GM19463 (cell line): ENCODE measurements around the gene MAP4K3.
"Not testable (repeated sequence)": the region's sequence is repeated elsewhere in the genome, so short reads cannot be mapped to it uniquely, and the experiment has no call there.

Experiments
- ATAC-seq: cut with Tn5 transposase; IDR thresholded peaks from one replicate; pipeline ENCODE4 v1.9.1; 2021; ENCODE audit warnings: mild to moderate bottlenecking, moderate library complexity; ENCODE audit not compliant: unreplicated experiment

The MAP4K3 gene

DNA sequence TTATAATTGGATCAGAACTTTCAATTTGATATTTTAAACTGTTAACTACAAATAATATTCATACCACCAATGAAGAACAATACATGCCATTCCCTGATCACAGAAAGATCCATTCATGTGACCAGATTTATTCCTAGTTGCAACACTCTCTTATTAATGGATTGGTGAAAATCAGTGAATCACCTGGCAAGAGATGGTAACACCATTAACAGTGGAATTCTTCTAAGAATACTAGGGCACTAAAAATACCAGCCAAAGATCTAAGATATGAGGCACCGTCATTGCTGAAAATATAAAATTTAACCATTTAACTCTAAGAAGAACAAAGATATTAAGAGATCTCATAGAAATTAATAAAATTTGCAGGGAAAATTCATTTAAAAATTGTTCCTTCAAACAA, 58.1 kb downstream of the MAP4K3 start:
- ATAC-seq, result no peak

DNA sequence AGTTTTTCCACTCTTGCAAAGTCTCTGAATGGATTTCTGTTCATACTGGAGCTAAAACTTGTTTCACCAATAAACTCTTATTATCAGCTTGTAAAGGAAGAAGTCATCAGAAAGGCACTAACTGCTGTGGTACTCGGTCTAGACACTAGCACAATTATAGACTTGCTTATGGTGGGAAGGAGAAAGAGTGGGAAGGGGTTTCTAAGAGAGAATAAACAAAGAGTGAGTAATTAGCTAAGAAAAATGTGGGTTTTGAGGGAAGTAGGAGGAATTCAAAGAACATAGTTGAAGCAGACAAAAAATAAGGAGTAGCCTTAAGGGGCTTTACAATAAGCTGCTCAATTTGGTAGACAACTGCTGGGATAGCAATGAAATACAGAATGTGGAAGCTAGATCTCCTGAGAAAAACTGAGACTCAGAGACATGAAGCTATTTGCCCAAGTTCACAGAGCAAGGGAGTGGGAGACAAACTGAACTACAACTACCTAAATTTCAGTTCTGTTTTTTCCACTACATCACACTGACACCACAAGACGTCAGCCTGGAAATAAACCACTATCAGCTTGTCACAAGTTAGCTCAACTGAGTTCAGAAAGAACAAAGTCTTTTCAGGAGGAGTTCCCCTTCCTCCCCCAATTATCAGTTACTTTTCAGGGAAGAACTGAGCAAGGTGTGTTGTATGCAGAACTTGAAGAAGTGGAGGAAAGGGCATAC, 59.7 kb downstream of the MAP4K3 start:
- peak; percentile 80 for ATAC-seq

DNA sequence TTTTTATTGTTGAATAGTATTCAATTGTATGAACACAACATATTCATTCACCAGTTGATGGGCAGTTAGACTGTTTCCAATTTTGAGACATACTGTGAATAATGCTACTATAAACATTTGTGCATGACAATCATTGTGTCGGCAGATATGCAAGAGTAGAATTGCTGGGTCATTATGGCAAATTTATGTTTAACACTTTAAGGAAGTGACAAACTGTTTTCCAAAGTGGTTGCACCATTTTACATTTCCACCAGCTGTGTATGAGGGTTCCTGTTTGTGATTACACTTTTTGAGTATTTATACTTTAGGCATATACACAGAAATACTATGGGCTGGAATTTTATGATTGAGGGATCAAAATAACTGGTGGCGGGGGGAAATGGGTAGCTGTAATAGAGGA, 61.2 kb downstream of the MAP4K3 start:
- ATAC-seq, result no peak

DNA sequence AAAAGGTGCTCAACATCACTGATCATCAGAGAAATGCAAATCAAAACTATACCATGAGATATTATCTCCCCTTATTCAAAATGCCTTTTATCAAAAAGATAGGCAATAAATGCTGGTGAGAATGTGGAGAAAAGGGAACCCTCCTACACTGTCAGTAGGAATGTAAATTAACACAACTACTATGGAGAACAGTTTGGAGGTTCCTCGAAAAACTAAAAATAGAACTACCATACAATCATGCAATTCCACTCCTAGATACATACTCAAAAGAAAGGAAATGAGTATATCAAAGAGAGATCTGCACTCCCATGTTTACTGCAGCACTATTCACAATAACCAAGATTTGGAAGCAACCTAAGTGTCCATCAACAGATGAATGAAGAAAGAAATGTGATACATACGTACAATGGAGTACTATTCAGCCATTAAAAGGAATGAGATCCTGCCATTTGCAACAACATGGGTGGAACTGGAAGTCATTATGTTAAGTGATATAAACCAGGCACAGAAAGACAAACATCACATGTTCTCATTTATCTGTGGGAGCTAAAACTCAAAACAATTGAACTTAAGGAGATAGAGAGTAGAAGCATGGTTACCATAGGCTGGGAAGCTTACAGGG, 63.8 kb downstream of the MAP4K3 start:
- no peak for ATAC-seq

DNA sequence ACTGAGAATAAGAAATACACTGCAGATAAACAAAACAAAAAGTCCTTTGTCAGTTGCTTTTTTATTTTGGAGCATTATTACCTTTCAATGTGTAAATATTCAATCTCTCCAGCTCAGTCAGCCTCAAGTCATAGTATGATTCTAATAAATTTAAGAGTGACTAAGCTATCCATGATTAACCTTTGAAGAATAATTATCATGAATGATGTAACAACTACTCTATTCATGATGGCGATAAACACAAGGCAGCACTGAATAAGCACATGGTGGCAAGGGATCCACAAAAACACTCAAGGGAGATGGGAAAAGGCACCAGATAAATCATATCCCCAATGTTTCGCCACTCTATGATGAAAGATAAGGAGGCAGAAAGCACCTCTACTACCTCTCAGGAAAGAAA, 67.0 kb downstream of the MAP4K3 start:
- ATAC-seq, result no peak

DNA sequence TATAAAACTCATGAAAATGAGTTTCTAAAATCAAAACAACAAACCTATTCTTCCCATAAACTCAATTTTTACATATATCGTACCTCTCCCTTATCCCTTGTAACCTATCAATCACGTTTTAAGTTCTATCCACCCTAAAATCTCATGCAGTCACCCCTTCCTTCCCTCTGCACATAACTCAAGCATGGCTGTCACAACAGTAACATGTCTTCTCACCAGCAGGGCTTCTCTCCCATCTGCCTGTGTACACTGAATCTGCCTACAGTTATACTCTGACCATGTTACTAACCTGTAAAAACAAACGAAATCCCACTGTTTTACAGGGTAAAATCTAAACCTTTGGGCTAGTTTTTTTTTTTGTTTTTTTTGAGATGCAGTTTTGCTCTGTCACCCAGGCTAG, 68.2 kb downstream of the MAP4K3 start:
- ATAC-seq, result no peak

DNA sequence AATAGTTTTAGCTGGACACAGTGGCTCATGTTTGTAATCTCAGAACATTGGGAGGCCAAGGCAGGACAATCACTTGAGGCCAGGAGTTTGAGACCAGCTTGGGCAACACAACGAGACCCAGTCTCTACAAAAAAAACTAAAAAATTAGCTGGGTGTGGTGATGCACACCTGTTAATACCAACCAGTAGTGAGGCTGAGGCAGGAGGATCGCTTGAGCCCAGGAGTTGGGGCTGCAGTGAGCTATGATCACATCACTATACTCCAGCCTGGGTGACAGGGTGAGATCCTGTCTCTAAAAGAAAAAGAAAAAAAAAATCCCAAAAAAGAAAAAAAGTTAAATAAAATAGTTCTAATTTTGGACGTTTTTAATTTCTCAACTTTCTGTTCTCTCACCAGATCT, 68.7 kb downstream of the MAP4K3 start:
- ATAC-seq, result no peak

DNA sequence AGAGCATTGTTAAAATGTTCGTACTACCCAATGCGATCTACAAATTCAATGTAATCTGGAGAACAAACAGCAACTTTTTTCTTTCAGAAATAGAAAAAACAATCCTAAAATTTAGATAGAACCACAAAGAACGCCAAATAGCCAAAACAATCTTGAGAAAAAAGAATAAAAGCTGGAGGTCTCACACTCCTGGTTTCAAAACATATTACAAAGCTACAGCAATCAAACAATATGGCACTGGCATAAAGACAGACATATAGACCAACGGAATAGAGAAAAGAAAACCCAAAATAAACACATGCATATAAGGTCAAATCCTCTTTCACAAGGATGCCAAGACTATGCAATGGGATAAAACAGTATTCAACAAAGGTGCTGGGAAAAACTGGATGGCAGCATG, 74.5 kb downstream of the MAP4K3 start:
- no peak for ATAC-seq

DNA sequence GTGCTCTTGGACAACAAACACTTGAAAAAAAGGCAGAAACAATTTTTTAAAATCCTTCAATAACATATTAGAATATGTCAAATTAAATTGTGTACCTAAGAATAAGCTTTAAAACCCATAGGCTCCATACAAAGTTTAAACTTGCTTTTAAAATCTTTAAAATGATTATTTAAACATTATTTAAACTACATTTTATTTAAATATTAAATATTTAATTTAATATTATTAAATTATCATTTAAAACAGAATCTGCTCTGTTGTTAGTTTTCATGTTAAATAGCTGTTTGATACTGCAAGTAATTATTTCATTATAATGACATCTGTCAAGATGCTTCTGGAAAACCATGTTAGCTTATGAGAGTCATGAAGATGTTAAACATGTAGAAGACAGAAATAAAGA, 75.6 kb downstream of the MAP4K3 start:
- ATAC-seq, result no peak

DNA sequence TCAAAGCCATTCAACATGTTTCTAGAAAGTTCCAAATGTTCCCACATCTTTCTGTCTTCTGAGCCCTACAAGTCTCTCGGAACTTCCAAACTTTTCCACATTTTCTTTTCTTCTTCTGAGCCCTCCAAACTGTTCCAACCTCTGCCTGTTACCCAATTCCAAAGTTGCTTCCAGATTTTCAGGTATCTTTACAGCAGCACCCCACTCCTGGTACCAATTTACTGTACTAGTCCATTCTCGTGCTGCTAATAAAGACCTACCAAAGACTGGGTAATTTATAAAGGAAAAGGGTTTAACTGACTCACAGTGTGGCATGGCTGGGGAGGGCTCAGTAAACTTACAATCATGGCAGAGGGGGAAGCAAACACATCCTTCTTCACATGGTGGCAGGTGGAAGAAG, 76.7 kb downstream of the MAP4K3 start:
- ATAC-seq, result not testable (repeated sequence)

DNA sequence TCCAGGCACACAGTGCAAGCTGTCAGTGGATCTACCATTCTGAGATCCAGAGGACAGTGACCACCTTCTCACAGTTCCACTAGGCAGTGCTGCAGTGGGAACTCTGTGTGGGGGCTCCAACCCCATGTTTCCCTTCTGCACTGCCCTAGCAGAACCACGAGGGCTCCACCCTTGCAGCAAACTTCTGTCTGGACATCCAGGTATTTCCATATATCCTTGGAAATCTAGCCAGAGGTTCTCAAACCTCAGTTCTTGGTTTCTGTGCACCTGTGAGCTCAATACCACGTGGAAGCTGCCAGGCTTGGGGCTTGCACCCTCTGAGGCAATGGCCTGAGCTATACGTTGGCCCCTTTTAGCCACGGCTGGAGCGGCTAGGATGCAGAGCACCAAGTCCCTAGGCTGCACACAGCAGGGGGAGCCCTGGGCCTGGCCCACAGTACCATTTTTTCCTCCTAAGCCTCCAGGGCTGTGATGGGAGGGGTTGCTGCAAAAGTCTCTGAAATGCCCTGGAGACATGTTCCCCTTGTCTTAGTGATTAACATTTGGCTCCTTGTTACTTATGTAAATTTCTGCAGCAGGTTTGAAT, 77.5 kb downstream of the MAP4K3 start:
- no peak for ATAC-seq

DNA sequence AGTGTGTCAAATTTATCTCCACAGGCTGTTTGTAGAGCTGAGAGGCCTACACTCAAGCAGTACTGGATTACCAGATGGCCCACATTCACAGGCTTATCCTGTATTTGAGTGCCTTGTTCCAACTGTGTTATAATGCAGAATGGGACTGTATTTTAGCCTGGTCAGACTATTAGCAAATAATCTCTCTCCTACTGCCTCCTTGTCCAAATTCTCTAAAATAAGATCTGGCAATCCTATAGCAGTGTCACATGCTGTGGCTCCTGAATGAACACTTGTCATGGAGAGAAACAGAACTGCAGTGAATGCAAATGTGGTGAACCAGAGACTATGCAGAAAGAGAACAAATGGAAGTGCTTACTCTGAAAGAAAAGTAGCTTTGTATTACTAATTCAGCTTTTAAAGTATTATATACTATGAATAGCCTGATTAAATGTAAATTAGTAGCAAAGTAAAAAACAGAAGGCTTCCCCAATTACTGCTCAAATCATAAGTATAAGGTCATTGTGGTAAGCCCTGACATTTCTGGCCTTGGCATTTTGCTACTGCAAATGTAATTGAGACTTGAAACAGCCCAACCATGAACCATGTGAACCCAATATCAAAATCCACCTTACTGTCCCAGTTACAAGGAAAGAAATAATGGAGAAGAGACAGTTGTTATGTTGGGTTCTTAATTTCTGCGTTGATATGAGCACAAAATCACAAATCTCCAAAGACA, 80.0 kb downstream of the MAP4K3 start:
- no peak for ATAC-seq

DNA sequence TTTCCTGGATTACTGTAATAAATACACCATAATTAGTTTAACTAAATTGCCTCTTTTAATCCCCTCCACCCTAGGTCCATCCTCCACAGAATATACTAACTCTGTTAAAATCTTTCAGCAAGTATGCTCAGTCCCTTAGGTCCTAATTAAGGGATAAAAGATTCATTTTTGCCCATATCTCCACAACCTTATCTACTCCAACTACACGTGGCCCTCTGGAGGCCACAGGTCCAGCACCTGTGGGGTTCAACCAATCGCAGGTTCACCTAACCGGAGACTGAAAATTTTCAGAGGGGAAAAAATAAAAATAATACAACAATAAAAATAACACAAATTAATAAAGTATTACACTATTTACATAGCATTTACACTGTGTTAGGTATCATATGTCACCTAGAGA, 86.4 kb downstream of the MAP4K3 start:
- no peak for ATAC-seq

DNA sequence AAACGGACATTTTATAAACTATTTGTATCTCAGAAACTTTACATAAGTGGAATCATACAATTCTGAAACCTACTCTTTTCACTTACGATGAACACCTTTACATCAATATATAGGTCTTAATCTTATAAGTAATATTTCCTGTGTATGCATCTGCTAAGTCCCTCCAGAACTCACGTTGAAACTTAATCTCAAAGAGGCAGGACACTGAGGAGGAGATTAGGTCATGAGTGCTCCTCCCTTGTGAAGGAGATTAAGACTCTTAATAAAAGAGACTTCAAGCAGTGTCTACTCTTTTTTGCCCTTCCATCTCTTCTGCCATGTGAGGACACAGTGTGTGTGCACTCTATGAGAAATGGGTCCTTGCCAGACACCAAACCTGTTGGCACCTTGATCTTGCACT, 98.6 kb downstream of the MAP4K3 start:
- no peak for ATAC-seq

DNA sequence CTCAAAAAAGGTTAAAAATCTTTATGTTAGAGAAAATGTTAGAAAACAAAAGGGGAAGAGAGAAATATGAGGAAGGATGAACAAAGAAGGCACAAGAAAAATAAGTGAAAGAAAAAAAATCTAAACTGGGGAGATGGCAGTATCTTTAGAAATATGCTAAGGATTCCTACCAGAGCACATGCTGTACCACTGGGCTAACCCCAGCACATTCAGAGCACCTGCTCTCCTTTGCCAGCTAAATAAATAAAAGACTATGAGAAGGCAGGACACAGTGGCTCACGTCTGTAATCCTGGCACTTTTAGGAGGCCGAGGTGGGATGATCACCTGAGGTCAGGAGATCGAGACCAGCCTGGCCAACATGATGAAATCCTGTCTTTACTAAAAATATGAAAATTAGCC, 101.2 kb downstream of the MAP4K3 start:
- ATAC-seq, result no peak

DNA sequence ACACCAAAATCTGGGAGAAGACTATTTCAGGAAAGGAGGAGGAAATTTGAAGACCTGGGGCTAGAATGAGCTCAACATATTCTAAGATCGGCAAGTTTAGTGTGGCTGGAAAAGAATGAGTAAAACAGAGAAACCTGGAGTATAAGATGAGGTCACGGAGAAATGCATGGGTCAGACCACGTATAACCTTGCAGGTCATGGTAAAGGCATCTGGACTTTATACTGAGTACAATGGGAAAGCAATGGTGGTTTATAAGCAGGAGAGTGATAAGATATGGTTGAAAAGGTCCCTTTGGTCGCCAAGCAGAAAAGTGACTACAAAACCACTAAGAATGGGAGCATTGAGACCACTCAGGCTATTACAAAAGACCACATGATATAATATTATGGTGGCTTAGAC, 102.1 kb downstream of the MAP4K3 start:
- ATAC-seq, result no peak

DNA sequence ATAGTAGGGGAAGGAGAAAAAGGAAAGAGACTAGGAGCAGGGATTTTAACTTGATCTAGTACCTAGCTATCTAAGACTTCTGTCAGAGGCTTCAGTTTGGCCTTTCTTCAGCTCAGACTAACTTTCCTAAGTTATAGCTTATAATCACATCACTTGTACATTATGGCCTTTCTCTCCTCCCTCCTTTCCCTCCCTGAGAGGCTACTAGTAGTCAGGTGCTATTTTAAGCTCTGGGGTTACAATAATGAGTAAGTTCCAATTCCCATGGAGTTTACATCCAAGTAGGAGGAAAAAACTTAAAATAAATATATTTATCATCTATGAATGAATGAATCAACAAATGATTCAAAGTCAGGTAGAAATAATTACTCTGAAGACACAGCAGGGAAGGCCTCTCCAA, 102.6 kb downstream of the MAP4K3 start:
- no peak for ATAC-seq

DNA sequence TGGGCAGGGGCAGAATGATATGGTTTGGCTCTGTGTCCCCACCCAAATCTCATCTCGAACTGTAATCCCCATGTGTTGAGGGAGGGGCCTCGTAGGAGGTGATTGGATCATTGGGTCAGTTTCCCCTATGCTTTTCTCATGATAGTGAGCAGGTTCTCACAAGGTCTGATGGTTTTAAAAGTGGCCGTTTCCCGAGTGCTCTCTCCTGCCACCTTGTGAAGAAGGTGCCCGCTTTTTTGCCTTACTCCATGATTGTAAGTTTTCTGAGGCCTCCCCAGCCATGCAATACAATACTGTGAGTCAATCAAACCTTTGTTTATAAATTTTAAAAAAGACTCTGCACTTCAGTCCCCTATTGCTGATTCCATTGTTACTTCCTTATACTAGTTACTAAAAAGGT, 110.4 kb downstream of the MAP4K3 start:
- no peak for ATAC-seq

DNA sequence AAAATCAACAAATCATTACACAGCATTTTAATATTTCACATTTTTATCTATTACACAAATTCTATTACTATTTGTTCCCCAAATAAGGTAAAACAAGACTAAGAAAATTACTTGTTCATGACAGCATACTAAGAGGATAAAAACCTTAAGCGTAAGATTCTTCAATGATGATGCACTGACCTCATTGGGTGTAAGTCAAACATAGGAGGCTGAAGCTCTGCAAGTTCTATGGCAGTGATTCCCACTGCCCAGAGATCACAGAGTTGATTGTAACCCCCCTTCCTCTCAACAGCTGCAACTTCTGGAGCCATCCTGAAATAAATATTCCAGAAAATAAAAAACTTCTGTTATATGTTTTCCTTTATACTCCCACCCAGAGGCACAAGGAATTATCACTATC, 111.1 kb downstream of the MAP4K3 start:
- ATAC-seq, result no peak

DNA sequence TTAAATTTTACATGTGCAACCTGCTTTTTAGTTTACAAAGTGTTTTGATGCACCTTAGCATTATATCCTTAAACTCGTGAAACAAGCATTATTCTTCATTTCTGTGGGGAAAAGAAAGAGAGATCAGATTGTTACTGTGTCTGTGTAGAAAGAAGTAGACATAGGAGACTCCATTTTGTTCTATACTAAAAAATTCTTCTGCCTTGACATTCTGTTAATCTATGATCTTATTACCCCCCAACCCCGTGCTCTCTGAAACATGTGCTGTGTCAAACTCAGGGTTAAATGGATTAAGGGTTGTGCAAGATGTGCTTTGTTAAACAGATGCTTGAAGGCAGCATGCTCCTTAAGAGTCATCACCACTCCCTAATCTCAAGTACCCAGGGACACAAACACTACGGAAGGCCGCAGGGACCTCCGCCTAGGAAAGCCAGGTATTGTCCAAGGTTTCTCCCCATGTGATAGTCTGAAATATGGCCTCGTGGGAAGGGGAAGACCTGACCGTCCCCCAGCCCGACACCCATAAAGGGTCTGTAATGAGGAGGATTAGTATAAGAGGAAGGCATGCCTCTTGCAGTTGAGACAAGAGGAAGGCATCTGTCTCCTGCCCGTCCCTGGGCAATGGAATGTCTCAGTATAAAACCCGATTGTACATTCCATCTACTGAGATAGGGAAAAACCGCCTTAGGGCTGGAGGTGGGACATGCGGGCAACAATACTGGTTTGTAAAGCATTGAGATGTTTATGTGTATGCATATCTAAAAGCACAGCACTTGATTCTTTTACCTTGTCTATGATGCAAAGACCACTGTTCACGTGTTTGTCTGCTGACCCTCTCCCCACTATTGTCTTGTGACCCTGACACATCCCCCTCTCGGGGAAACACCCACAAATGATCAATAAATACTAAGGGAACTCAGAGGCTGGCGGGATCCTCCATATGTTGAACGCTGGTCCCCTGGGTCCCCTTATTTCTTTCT, 115.7 kb downstream of the MAP4K3 start:
- ATAC-seq, result not testable (repeated sequence)

DNA sequence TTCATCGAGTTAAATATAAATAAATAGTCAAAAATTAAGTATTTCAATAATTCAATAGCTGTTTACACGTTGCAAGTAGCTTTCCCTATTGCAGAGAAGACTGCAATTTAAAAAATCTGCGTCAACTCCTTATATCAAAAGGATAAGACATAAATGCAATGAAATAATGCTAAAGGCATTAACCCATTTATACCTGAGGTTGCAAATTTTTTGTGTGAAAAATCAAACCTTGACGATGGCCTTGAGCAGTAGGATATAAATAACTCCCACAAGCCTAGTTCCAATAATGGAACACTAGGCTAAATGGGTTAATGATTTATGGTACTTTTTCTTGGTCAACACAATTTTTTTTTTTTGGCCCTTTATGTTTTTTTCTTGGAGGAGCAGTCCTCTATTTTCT, 116.9 kb downstream of the MAP4K3 start:
- ATAC-seq, result no peak
